Esophagus squamous epithelium (tissue), 4 donors: ENCODE results near the gene GALNT11.
"Not testable (repeated sequence)": the region's sequence is repeated elsewhere in the genome, so short reads cannot be mapped to it uniquely, and the experiment has no call there.

ENCODE experiments used
- CTCF ChIP-seq, 6 experiments: fragments of 450-650 bp in 4 of 6; fragments of 200-600 bp in 2 of 6; sonication (generic) in 2 of 6; IDR thresholded peaks; one replicate each; pipeline ENCODE4 v1.5.1; 2016 to 2019; ENCODE audit warnings: antibody characterized with exemption in 6 of 6, mild to moderate bottlenecking in 4 of 6, moderate library complexity in 4 of 6
- POLR2A ChIP-seq, 4 donors: fragments of 450-650 bp; IDR thresholded peaks; one replicate each; pipeline ENCODE4 v1.6.1; 2017; ENCODE audit warnings: antibody characterized with exemption in 4 of 4, mild to moderate bottlenecking in 4 of 4, moderate library complexity in 3 of 4

GRCh38 chr7:152075379-152075778 lies 49.9 kb downstream of the GALNT11 start:
- not testable (repeated sequence) for TF ChIP-seq CTCF, POLR2A (IDR thresholded peaks at IDR 0.05)
